ENCODE measurements around the gene DHFR2.

DNA sequence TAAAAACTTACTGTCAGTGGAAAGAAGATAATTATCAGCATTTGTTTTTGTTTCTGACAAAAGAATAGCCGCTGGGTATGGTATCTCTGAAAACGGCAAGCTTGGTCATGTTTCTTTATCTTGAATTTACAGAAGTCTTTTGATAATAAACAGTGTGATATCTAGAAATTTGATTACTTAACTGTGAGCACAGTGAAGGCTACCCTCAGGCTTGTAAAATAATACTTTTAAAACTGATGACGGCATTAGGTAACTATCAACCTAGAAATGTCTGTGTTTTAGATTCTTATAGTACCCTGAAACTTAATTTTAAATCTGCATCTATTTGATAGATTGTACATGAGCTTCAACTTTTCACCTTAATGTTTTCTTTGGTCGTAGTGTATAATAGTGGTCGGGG is 43.6 kb upstream of the DHFR2 start:
- TF ChIP-seq POLR2A (IDR thresholded peaks at IDR 0.05) (no peak), EP300 (IDR thresholded peaks at IDR 0.05) (no peak)
- TF ChIP-seq, protein P1, sequence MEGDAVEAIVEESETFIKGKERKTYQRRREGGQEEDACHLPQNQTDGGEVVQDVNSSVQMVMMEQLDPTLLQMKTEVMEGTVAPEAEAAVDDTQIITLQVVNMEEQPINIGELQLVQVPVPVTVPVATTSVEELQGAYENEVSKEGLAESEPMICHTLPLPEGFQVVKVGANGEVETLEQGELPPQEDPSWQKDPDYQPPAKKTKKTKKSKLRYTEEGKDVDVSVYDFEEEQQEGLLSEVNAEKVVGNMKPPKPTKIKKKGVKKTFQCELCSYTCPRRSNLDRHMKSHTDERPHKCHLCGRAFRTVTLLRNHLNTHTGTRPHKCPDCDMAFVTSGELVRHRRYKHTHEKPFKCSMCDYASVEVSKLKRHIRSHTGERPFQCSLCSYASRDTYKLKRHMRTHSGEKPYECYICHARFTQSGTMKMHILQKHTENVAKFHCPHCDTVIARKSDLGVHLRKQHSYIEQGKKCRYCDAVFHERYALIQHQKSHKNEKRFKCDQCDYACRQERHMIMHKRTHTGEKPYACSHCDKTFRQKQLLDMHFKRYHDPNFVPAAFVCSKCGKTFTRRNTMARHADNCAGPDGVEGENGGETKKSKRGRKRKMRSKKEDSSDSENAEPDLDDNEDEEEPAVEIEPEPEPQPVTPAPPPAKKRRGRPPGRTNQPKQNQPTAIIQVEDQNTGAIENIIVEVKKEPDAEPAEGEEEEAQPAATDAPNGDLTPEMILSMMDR (IDR thresholded peaks at IDR 0.05), result no peak
